ENCODE results near the gene KCNIP4.

Gene KCNIP4

DNA sequence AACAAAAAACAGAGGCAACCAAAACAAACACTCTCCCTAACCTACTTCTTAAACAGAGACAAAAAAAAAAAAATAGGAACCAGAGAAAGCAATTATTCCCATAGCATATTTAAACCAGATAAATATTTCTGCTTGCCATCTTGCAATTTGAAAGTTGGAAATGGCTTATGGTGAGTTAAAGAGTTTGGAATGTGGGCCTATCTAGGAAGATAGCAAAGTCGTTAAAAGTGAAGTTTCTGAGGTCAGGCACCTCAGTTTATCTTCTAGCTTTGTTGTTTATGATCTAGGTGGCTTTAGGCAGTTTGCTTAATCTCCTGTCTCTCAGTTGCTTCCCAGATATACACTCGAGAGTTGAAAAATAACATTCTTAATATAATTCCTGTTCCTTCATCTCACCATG is 284.2 kb downstream of the KCNIP4 start:
- DNase-seq (ENCODE audit: low read depth), result no peak

GRCh38 chr4:21656832-21657231 is 291.7 kb downstream of the KCNIP4 start:
- TF ChIP-seq CTCF (conservative IDR thresholded peaks at IDR 0.05; ENCODE audit: low read depth, low read length), result no peak
- DNase-seq (ENCODE audit: low read depth), result peak; percentile 49

More for the DNA sequence above, 284.2 kb downstream of the KCNIP4 start:
- TF ChIP-seq CTCF (conservative IDR thresholded peaks at IDR 0.05; ENCODE audit: low read depth, low read length), result no peak
- no peak overlapping the region for H3K4me3 ChIP-seq (ENCODE audit: low read length)

GRCh38 chr4:21655031-21655430 is 293.5 kb downstream of the KCNIP4 start:
- H3K4me3 ChIP-seq (ENCODE audit: low read length), result no peak overlapping the region
- DNase-seq (ENCODE audit: low read depth), result no peak
- no peak for TF ChIP-seq CTCF (conservative IDR thresholded peaks at IDR 0.05; ENCODE audit: low read depth, low read length)

More at GRCh38 chr4:21656832-21657231, 291.7 kb downstream of the KCNIP4 start:
- H3K4me3 ChIP-seq (ENCODE audit: low read length), result no peak overlapping the region

DNA sequence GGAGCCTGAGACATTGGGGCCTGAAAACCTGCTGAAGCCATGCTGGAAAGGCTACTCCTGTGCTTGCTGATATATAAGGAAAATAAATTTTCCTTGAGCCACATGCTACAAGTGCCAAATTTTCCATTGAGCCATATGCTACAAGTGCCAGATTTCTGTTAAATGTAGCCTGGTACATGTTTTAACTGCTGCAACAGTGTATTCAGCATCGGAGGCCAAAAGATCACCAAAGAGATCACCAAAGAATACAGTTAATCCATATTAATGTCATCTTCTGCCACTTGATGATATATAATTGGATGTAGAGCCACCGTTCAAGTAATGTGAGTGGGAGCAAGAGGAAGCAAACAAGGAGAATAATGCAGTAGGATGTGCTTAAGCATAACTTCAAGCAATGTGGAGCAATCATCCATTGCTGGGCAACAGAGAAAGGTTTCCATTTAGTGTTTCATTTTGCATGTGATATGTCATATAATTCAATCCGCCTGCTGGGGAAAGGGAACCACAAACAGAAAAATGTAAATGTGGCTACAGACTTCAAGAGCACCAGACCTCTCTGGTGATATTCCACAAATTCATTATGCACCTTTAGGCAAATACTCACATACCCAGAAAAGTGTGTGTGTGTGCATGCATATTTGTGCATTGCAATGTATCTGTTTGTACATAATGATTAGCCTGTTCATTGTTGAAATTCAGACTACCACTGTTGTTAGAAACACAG is 295.9 kb downstream of the KCNIP4 start:
- no peak for DNase-seq (ENCODE audit: low read depth)
- H3K4me3 ChIP-seq (ENCODE audit: low read length), result no peak overlapping the region
- no peak for TF ChIP-seq CTCF (conservative IDR thresholded peaks at IDR 0.05; ENCODE audit: low read depth, low read length)

GRCh38 chr4:21649391-21650090 is 299.0 kb downstream of the KCNIP4 start:
- no peak for TF ChIP-seq CTCF (conservative IDR thresholded peaks at IDR 0.05; ENCODE audit: low read depth, low read length)
- DNase-seq (ENCODE audit: low read depth), result no peak
- H3K4me3 ChIP-seq (ENCODE audit: low read length), result no peak overlapping the region

DNA sequence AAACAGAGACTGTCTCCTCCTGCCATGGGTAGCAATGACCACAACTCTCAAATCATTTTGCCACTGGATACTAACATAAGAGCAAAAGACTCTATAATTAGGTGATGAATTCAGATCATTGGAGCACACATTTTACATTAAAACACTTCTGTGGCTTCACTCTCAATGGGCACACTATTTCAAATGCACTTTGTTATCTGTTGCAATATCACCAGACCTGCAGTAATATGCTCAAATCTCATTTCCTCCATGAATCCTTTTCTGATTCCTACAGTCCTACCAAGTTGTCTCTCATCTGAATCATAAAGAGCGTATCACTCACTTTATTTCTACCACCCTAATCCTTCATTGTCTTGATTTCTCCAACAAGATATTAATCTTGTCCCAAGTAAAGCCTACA is 302.8 kb downstream of the KCNIP4 start:
- no peak for DNase-seq (ENCODE audit: low read depth)
- no peak overlapping the region for H3K4me3 ChIP-seq (ENCODE audit: low read length)
- TF ChIP-seq CTCF (conservative IDR thresholded peaks at IDR 0.05; ENCODE audit: low read depth, low read length), result no peak

- no peak overlapping the region for H3K4me3 ChIP-seq (ENCODE audit: low read length)
- no peak for TF ChIP-seq CTCF (conservative IDR thresholded peaks at IDR 0.05; ENCODE audit: low read depth, low read length)
- DNase-seq (ENCODE audit: low read depth), result no peak
These were observed 306.9 kb downstream of the KCNIP4 start for GRCh38 chr4:21641696-21642095.

All from retinal pigment epithelial cell (primary cell).